GM12865 (cell line): Measurements from ENCODE around the gene LOXL1.
A peak's percentile ranks its signal among the peaks of the same experiment; 100 is the strongest.

ENCODE experiments used
- DNase-seq: peaks from one replicate; pipeline ENCODE4 v3.0.0; 2010; ENCODE audit warnings: low read depth
- H3K4me3 ChIP-seq: 2 replicates; pipeline ENCODE4 v1.5.1; 2011; ENCODE audit warnings: mild to moderate bottlenecking, low read depth, low read length, control low read depth
- CTCF ChIP-seq: IDR thresholded peaks from 2 replicates; pipeline ENCODE4 v1.5.1; 2011; ENCODE audit warnings: low read length, control low read depth, low read depth, inconsistent platforms; ENCODE audit not compliant: insufficient read depth; ENCODE audit errors: missing control alignments

LOXL1 gene

GRCh38 chr15:73988445-73988969 lies 62.2 kb downstream of the LOXL1 start:
- no peak for TF ChIP-seq CTCF
- no peak for DNase-seq
- no peak overlapping the region for H3K4me3 ChIP-seq

- DNase-seq = no peak
- no peak for TF ChIP-seq CTCF
- H3K4me3 ChIP-seq = no peak overlapping the region
Measured at GRCh38 chr15:73989001-73989798, 62.9 kb downstream of the LOXL1 start.

- H3K4me3 ChIP-seq = no peak overlapping the region
- TF ChIP-seq CTCF = no peak
- no peak for DNase-seq
Measured at GRCh38 chr15:73990250-73991005, 64.2 kb downstream of the LOXL1 start.

GRCh38 chr15:73991260-73991659 lies 65.0 kb downstream of the LOXL1 start:
- TF ChIP-seq CTCF = no peak
- DNase-seq = no peak
- H3K4me3 ChIP-seq = peak overlapping the region; percentile 62

GRCh38 chr15:73991726-73992593 lies 65.7 kb downstream of the LOXL1 start, which contains the start of gene STOML1:
TSS of gene STOML1 (minus strand) at chr15:73992295. CDS start at chr15:73992223, 72 bp downstream.
- peak; percentile 97 for DNase-seq
- TF ChIP-seq CTCF = peak; percentile 86
- H3K4me3 ChIP-seq = peak within 1 kb of the TSS; percentile 62

GRCh38 chr15:73992594-73992898 lies 66.3 kb downstream of the LOXL1 start:
- peak overlapping the region; percentile 4 for H3K4me3 ChIP-seq
- no peak for TF ChIP-seq CTCF

More at GRCh38 chr15:73992594-73992898, 66.3 kb downstream of the LOXL1 start:
- no peak for DNase-seq
